Adipocyte (in vitro differentiated cells): ENCODE data around the gene ABCB7.
"Not testable (repeated sequence)": the region's sequence is repeated elsewhere in the genome, so short reads cannot be mapped to it uniquely, and the experiment has no call there.

Experiments used
- DNase-seq: peaks from one replicate; pipeline ENCODE4 v3.0.0-alpha.2; 2015; ENCODE audit warnings: low read depth
- H3K27me3 ChIP-seq: replicated peaks from 2 replicates; pipeline ENCODE4 v1.7.0; 2013; ENCODE audit warnings: mild to moderate bottlenecking, low read length, moderate library complexity; ENCODE audit not compliant: control insufficient read depth, insufficient read depth
- H3K36me3 ChIP-seq: 2 replicates; pipeline ENCODE4 v1.7.0; 2013; ENCODE audit warnings: low read length, mild to moderate bottlenecking, moderate library complexity; ENCODE audit not compliant: control insufficient read depth, insufficient read depth, severe bottlenecking
- H3K4me1 ChIP-seq: 2 replicates; pipeline ENCODE4 v1.7.0; 2013; ENCODE audit warnings: mild to moderate bottlenecking, low read length, moderate library complexity; ENCODE audit not compliant: control insufficient read depth, insufficient read depth
- H3K4me3 ChIP-seq: 2 replicates; pipeline ENCODE4 v1.7.0; 2013; ENCODE audit warnings: mild to moderate bottlenecking, low read length, moderate library complexity
- H3K9ac ChIP-seq: 2 replicates; pipeline ENCODE4 v1.7.0; 2013; ENCODE audit warnings: mild to moderate bottlenecking, low read length, moderate library complexity
- H3K9me3 ChIP-seq: 2 replicates; pipeline ENCODE4 v1.7.0; 2013; ENCODE audit warnings: mild to moderate bottlenecking, low read length, moderate library complexity; ENCODE audit not compliant: control insufficient read depth

The ABCB7 gene

GRCh38 chrX:75155827-75156525, at the start of gene ABCB7:
ABCB7 (minus strand) TSS chrX:75156283; CDS start chrX:75156272, 11 bp downstream.
- DNase-seq: peak; percentile 83
- H3K4me1 ChIP-seq: peaks cover 3% of the 10 kb centered on the region
- no peaks in the 10 kb centered on the region for H3K36me3 ChIP-seq
- H3K9ac ChIP-seq: peak within 1 kb of the TSS; percentile 82
- peak within 1 kb of the TSS; percentile 83 for H3K4me3 ChIP-seq
- H3K27me3 ChIP-seq: peaks cover 4% of the 10 kb centered on the region
- no peaks in the 10 kb centered on the region for H3K9me3 ChIP-seq

- not testable (repeated sequence) for H3K9me3 ChIP-seq, H3K27me3 ChIP-seq, H3K9ac ChIP-seq, DNase-seq, H3K4me3 ChIP-seq, H3K4me1 ChIP-seq, H3K36me3 ChIP-seq
Observed at GRCh38 chrX:75188415-75189206, 32.5 kb upstream of the ABCB7 start.

- Histone ChIP-seq H3K27me3 (no peaks in the 10 kb centered on the region), H3K36me3 (no peaks in the 10 kb centered on the region), H3K4me1 (no peaks in the 10 kb centered on the region), H3K4me3 (no peak overlapping the region), H3K9me3 (peaks cover 3% of the 10 kb centered on the region), H3K9ac (no peak overlapping the region)
- peak; percentile 35 for DNase-seq
Observed at GRCh38 chrX:75181721-75182120, 25.6 kb upstream of the ABCB7 start.

- H3K27me3 ChIP-seq, H3K4me1 ChIP-seq, H3K36me3 ChIP-seq, DNase-seq, H3K9ac ChIP-seq, H3K9me3 ChIP-seq, H3K4me3 ChIP-seq: not testable (repeated sequence)
Observed at GRCh38 chrX:75179536-75180293, 23.6 kb upstream of the ABCB7 start.

- not testable (repeated sequence) for H3K9ac ChIP-seq, H3K36me3 ChIP-seq, H3K4me3 ChIP-seq, DNase-seq, H3K4me1 ChIP-seq, H3K27me3 ChIP-seq
- H3K9me3 ChIP-seq: peaks cover 12% of the 10 kb centered on the region
Observed at GRCh38 chrX:75172257-75172890, 16.3 kb upstream of the ABCB7 start.

- Histone ChIP-seq H3K4me1 (peaks cover 3% of the 10 kb centered on the region), H3K4me3 (no peak overlapping the region), H3K9me3 (no peaks in the 10 kb centered on the region), H3K9ac (no peak overlapping the region), H3K27me3 (peaks cover 6% of the 10 kb centered on the region), H3K36me3 (no peaks in the 10 kb centered on the region)
- no peak for DNase-seq
Observed at GRCh38 chrX:75158054-75158453, 2.0 kb upstream of the ABCB7 start.

GRCh38 chrX:75156531-75156945, 455 bp upstream of the ABCB7 start:
- DNase-seq: peak; percentile 8
- peak overlapping the region; percentile 83 for H3K4me3 ChIP-seq
- peaks cover 3% of the 10 kb centered on the region for H3K4me1 ChIP-seq
- H3K9ac ChIP-seq: peak overlapping the region; percentile 82
- no peaks in the 10 kb centered on the region for H3K9me3 ChIP-seq
- peaks cover 6% of the 10 kb centered on the region for H3K27me3 ChIP-seq
- H3K36me3 ChIP-seq: no peaks in the 10 kb centered on the region

GRCh38 chrX:75155447-75155826, 646 bp downstream of the ABCB7 start:
- H3K27me3 ChIP-seq: peaks cover 4% of the 10 kb centered on the region
- no peaks in the 10 kb centered on the region for H3K36me3 ChIP-seq
- H3K9me3 ChIP-seq: no peaks in the 10 kb centered on the region
- DNase-seq: peak; percentile 21
- H3K9ac ChIP-seq: peak overlapping the region; percentile 82
- peaks cover 3% of the 10 kb centered on the region for H3K4me1 ChIP-seq
- H3K4me3 ChIP-seq: peak overlapping the region; percentile 83

- H3K27me3 ChIP-seq: peaks cover 4% of the 10 kb centered on the region
- no peak for DNase-seq
- H3K9me3 ChIP-seq: no peaks in the 10 kb centered on the region
- H3K36me3 ChIP-seq: no peaks in the 10 kb centered on the region
- H3K4me3 ChIP-seq: peak overlapping the region; percentile 83
- peak overlapping the region; percentile 82 for H3K9ac ChIP-seq
- H3K4me1 ChIP-seq: peaks cover 3% of the 10 kb centered on the region
Observed at GRCh38 chrX:75154871-75155270, 1.2 kb downstream of the ABCB7 start.

GRCh38 chrX:75151827-75152592, 4.1 kb downstream of the ABCB7 start:
- H3K9me3 ChIP-seq: no peaks in the 10 kb centered on the region
- no peak for DNase-seq
- no peaks in the 10 kb centered on the region for H3K36me3 ChIP-seq
- H3K9ac ChIP-seq: no peak overlapping the region
- no peak overlapping the region for H3K4me3 ChIP-seq
- H3K27me3 ChIP-seq: peaks cover 4% of the 10 kb centered on the region
- H3K4me1 ChIP-seq: peaks cover 3% of the 10 kb centered on the region
